Kidney (tissue), 14 donors: Measurements from ENCODE around the gene CORO2A. TPM values are rescaled to one million over a fixed set of nuclear protein-coding genes. Genes with fewer than 3 reads are reported as not detected.
"Not testable (repeated sequence)": the region's sequence is repeated elsewhere in the genome, so short reads cannot be mapped to it uniquely, and the experiment has no call there.

ENCODE experiments used
- DNase-seq, 5 donors: peaks; one replicate each; pipeline ENCODE4 v3.0.0-alpha.2; 2013 to 2020
- FAIRE-seq: peaks from 2 replicates; lab custom pipeline; 2012; peaks lifted over from hg19 to GRCh38; lab: Jason Lieb, UNC
- H3K27ac ChIP-seq, 2 donors: one replicate each; pipeline ENCODE4 v1.7.0; 2013; ENCODE audit warnings: low read depth in 2 of 2, low read length in 2 of 2, inconsistent platforms in 1 of 2
- H3K27me3 ChIP-seq: one replicate; pipeline ENCODE4 v1.7.1; 2013; ENCODE audit warnings: low read length, inconsistent platforms; ENCODE audit not compliant: control insufficient read depth, insufficient read depth
- H3K36me3 ChIP-seq, 3 donors: one replicate each; pipeline versions ENCODE4 v1.7.0 to v1.7.1; 2013; ENCODE audit warnings: low read length in 3 of 3, control low read depth in 1 of 3, inconsistent platforms in 1 of 3; ENCODE audit not compliant: insufficient read depth in 3 of 3, control insufficient read depth in 2 of 3
- H3K4me1 ChIP-seq, 3 donors: one replicate each; pipeline versions ENCODE4 v1.7.0 to v1.7.1; 2013; ENCODE audit warnings: low read length in 3 of 3, inconsistent platforms in 1 of 3, low read depth in 1 of 3; ENCODE audit not compliant: control insufficient read depth in 2 of 3, insufficient read depth in 2 of 3
- H3K4me3 ChIP-seq, 3 donors: one replicate each; pipeline versions ENCODE4 v1.7.0 to v1.8.1; 2013; ENCODE audit warnings: low read length in 3 of 3, control low read depth in 1 of 3, inconsistent platforms in 1 of 3
- H3K9ac ChIP-seq, 3 donors: one replicate each; pipeline versions ENCODE4 v1.7.0 to v1.7.1; 2013; ENCODE audit warnings: low read length in 3 of 3, control low read depth in 1 of 3, inconsistent platforms in 1 of 3
- H3K9me3 ChIP-seq, 3 donors: one replicate each; pipeline versions ENCODE4 v1.7.0 to v1.7.1; 2013; ENCODE audit warnings: low read length in 3 of 3, control low read depth in 1 of 3, inconsistent platforms in 1 of 3; ENCODE audit not compliant: control insufficient read depth in 2 of 3, insufficient read depth in 1 of 3
- intact Hi-C: fragments of 100-400 bp; cut with DNase I; formaldehyde crosslinking; loops from one replicate; pipeline ENCODE4 v1.11.1; 2022
- polyA plus RNA-seq: library from polyadenylated mRNA; stranded (reverse); fragments of 350-450 nt; fragmentation: Illumina TruSeq; extraction: RNeasy Lipid Tissue Mini Kit (QIAGEN cat#74804); gene quantifications from one replicate; pipeline ENCODE4 v1.2.3, GENCODE V29; 2014; ENCODE audit warnings: low read depth, low replicate concordance; ENCODE audit not compliant: insufficient read depth
- total RNA-seq: library from RNA; stranded (reverse); fragmentation: NEBNext Ultra II Directional; extraction: Animal tissue kit (Norgen Biotek cat#: 25700); gene quantifications from one replicate; pipeline ENCODE4 v1.2.1, GENCODE V29; 2021
- TF ChIP-seq, protein P1 (sequence below): IDR thresholded peaks from 3 replicates; pipeline ENCODE4 v1.5.1; 2012; ENCODE audit warnings: mild to moderate bottlenecking, moderate library complexity, borderline replicate concordance; ENCODE audit not compliant: insufficient read depth; ENCODE audit errors: extremely low read depth
- donor health status: control.
- donor health status: control.
- donor health status: control.
- donor health status: control.
- donor health status: control.
- donor health status: DM: yes; HTN: yes; CAD: no.
- donor health status: Normal renal cell carcinoma (clear cell type).

The CORO2A gene
- total and polyA plus RNA-seq, 2 donors from 2014 or later, result 0.90 to 5.3 TPM

DNA sequence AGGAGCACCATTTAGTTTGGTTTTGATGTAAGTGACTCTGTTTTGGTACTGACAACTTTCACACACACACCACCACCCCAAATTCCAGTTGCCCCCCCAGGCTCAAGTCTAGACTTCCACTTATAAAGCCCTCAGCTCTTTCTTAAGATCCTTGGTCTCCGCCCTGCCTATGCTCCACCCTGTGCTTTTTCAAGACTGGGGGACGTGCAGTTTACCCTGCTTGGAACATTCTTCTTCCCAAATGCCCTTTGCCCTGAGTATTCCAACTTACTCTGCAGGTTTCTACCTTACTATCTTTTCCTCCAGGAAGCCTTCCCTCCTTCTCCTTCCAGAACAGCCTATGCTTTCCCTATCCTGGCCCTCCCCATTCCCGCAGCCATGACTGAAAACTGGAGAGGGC is 72.0 kb downstream of the CORO2A start:
- Histone ChIP-seq H3K4me1 (peaks cover 0 to 5% (median 3%) of the 10 kb centered on the region in 3 donors), H3K27ac (peak overlapping the region in 1 of 2 donors; percentile 54), H3K36me3 (no peaks in the 10 kb centered on the region), H3K4me3 (no peak overlapping the region), H3K9me3 (no peaks in the 10 kb centered on the region), H3K27me3 (no peaks in the 10 kb centered on the region), H3K9ac (no peak overlapping the region)
- intact Hi-C loops, result no loop called here
- FAIRE-seq (no peak), DNase-seq (peak in 1 of 5 donors; percentile 25)
- TF ChIP-seq, protein P1, sequence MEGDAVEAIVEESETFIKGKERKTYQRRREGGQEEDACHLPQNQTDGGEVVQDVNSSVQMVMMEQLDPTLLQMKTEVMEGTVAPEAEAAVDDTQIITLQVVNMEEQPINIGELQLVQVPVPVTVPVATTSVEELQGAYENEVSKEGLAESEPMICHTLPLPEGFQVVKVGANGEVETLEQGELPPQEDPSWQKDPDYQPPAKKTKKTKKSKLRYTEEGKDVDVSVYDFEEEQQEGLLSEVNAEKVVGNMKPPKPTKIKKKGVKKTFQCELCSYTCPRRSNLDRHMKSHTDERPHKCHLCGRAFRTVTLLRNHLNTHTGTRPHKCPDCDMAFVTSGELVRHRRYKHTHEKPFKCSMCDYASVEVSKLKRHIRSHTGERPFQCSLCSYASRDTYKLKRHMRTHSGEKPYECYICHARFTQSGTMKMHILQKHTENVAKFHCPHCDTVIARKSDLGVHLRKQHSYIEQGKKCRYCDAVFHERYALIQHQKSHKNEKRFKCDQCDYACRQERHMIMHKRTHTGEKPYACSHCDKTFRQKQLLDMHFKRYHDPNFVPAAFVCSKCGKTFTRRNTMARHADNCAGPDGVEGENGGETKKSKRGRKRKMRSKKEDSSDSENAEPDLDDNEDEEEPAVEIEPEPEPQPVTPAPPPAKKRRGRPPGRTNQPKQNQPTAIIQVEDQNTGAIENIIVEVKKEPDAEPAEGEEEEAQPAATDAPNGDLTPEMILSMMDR, result no peak

DNA sequence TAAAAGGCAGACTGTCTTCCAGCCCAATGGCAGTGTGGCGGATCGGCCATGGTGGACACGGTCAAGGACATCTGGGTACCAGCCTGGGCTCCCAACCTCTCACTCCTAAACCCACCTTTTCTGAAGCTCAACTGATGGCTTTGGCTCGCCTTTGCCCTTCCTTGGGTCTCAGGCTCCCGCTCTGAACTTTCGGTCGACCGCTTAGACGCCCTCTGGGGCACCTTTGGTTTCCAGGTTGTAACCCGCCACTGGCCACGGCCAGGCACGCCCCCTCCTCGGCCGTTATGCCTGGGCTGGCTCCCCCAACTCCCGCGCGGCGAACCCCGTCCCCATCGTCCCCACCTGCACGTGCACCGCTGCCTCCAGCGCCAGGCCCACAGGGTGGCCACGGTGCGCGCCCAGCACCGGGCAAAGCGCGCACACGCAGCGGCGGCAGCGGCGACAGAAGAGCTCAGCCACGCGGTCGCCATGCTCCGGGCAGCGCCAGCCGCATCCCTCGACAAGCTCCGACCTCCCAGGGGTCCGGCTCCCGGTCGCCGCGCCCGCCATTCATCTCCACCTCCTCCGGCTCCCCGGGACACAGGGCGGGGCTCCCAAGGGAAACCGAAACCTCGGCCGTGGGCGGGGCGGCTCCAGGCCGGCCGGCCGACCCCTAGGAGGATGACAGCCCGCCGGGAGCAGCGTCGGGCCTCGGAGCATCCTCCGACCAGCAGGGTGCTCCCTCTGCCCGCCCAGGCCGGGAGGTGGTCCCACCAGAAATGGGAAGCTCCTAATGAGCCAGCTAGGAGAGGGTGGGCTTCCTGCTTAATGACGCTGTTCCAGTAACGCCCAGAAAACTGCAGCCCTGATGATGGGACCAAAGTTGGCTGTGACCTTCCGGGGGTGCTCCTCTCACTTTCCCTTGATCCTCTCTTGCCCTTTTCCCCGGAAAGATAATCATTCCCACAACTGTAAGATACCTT is 73.5 kb downstream of the CORO2A start, which contains the start of gene TRIM14:
Gene TRIM14 (minus strand): TSS at position 583 of the 962 bp plus-strand sequence. CDS start 34 bp downstream, at position 549.
- H3K27me3 ChIP-seq, result no peaks in the 10 kb centered on the region
- H3K9me3 ChIP-seq, result no peaks in the 10 kb centered on the region
- H3K4me1 ChIP-seq, result peaks cover 0 to 5% (median 3%) of the 10 kb centered on the region in 3 donors
- H3K36me3 ChIP-seq, result no peaks in the 10 kb centered on the region
- H3K27ac ChIP-seq, result peak within 1 kb of the TSS; percentile 79 to 82
- no peak for FAIRE-seq
- intact Hi-C loops, result no loop called here
- peak within 1 kb of the TSS; percentile 36 to 88 (median 86) for H3K4me3 ChIP-seq
- peak within 1 kb of the TSS; percentile 1 to 60 (median 10) for H3K9ac ChIP-seq
- TF ChIP-seq, protein P1, result no peak
- DNase-seq, result peak; percentile 74 to 87 (median 81)

DNA sequence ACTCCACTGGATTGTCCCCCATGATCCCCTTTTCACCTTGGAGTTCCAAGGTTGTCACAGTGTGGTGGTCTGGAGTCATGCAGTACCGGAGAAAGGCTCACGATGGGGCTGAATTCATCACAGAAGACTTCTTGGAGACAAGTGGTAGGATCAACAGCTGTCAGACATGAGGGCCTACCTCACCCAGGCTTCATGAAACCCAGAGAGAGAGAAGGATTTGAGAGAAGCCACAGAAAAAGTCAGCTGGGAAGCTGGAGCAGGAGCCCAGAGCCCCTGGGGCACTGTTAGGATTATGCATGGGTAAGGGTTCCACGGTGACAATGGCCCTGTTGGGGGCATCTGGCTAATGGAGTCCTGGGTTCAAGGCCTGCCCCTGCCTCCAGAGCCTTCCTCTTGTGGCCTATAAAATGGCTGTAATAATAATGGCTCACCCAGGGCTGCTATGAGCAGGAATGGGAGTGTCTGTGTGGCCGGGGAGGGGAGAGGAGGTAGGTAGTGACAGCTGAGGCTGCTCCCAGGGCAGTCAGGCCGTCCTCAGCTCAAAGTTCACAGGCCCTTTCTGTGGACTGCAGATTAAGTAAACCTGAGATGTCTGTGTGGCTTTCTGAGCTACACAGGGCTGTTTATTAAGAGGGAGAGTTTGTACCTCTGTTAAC is 74.3 kb downstream of the CORO2A start:
- Histone ChIP-seq H3K36me3 (no peaks in the 10 kb centered on the region), H3K9me3 (no peaks in the 10 kb centered on the region), H3K9ac (peak overlapping the region in 2 of 3 donors; percentile 1 to 60), H3K27me3 (no peaks in the 10 kb centered on the region), H3K27ac (peak overlapping the region; percentile 79 to 82), H3K4me3 (peak overlapping the region in 2 of 3 donors; percentile 86 to 88), H3K4me1 (peaks cover 0 to 5% (median 3%) of the 10 kb centered on the region in 3 donors)
- intact Hi-C loops, result no loop called here
- FAIRE-seq, result no peak
- TF ChIP-seq, protein P1, result no peak
- peak in 3 of 5 donors; percentile 17 to 41 (median 28) for DNase-seq

DNA sequence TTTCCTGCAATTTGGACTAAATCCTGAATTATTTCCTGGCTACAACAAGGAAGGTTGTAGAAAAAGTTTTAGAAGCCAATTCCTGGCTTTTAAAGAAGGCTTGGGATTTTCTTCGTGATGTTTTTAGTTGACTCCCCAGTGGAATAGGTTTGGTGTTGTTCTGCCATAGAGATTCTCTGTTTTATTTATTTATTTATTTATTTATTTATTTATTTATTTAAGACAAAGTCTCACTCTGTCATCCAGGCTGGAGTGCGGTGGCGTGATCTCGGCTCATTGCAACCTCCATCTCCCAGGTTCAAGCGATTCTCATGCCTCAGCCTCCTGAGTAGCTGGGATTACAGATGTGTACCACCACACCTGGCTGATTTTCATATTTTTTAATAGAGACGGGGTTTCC is 75.3 kb downstream of the CORO2A start:
- FAIRE-seq, intact Hi-C loops, H3K9ac ChIP-seq, H3K4me1 ChIP-seq, H3K27me3 ChIP-seq, H3K4me3 ChIP-seq, H3K9me3 ChIP-seq, H3K36me3 ChIP-seq, H3K27ac ChIP-seq: not testable (repeated sequence)
- peak in 1 of 5 donors; percentile 14 for DNase-seq
